ENCODE results near the gene SAA2. TPM values are rescaled to one million over a fixed set of nuclear protein-coding genes. Genes with fewer than 3 reads are reported as not detected.

SAA2 gene
- total RNA-seq, 1 experiment from 2014 or later: not detected

DNA sequence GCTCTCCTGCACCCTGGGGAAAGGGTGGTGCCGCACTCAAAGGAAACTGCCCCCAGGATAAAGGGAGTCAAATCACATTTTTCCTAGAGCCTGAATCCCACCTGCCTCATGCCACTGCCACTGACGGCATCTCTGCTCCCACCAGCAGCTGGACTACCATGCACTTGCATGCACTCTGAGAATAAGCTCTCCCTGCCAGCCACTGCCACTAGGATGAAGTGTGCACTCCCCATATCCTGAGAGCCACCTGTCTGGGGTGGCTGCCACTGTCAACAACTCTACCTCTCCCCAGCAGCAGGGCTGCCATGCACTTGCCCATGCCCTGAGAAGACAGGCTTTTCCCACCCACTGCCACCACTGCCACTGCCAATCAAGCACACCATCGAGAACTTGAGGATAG is 44.2 kb downstream of the SAA2 start:
- no peak overlapping the region for H2BK5ac ChIP-seq (ENCODE audit: insufficient read length, low read length)
- H3T11ph ChIP-seq (ENCODE audit: low read length): no peak overlapping the region
- no CpG with 5 or more reads among the region's 3 CpGs for WGBS (ENCODE audit: extremely low coverage, insufficient read length, low lambda C conversion rate)
- H3K9me3 Mint-ChIP-seq: peaks cover 0 to 4% of the 10 kb centered on the region in 2 experiments; a peak in 2 of 5 replicates
- H2BK15ac ChIP-seq (ENCODE audit: low read depth, low read length): no peak overlapping the region
- peaks cover 5% of the 10 kb centered on the region for H3K27me3 Mint-ChIP-seq (ENCODE audit: low read depth)
- no peak overlapping the region for H2BK12ac ChIP-seq (ENCODE audit: insufficient read length, low read depth, low read length)
- no peak for DNase-seq
- H3K4me1 Mint-ChIP-seq: peaks cover 0 to 3% of the 10 kb centered on the region in 2 experiments; a peak in 2 of 4 replicates
- H3K4me2 ChIP-seq (ENCODE audit: insufficient read depth, insufficient read length, low read length): no peak overlapping the region
- no peak overlapping the region for H3K9ac ChIP-seq (ENCODE audit: extremely low read depth, insufficient read length, low read length)
- H3K23me2 ChIP-seq (ENCODE audit: insufficient read length, low read depth, low read length, poor library complexity, severe bottlenecking): no peaks in the 10 kb centered on the region
- no peak overlapping the region for H2BK20ac ChIP-seq (ENCODE audit: low read depth, low read length, poor library complexity, severe bottlenecking)
- no peak overlapping the region for H2AK5ac ChIP-seq (ENCODE audit: insufficient read length, low read length)
- H2AFZ ChIP-seq (ENCODE audit: low read length): no peak overlapping the region
- no peak overlapping the region; the same call in 1 of the 2 replicates for H3K14ac ChIP-seq (ENCODE audit: insufficient read depth, low read length)
- no peaks in the 10 kb centered on the region for H3K79me1 ChIP-seq (ENCODE audit: insufficient read depth, low read depth, low read length, poor library complexity, severe bottlenecking)
- H4K8ac ChIP-seq (replicated peaks; ENCODE audit: insufficient read length, low read depth, low read length): no peak overlapping the region
- H3K56ac ChIP-seq (ENCODE audit: insufficient read length, low read depth, low read length): no peak overlapping the region
- H3K4ac ChIP-seq (ENCODE audit: low read depth, low read length): no peak overlapping the region
- no peak overlapping the region for H4K91ac ChIP-seq (ENCODE audit: insufficient read length, low read depth, low read length)
- H4K20me1 ChIP-seq (ENCODE audit: control insufficient read depth, insufficient read depth, insufficient read length): no peaks in the 10 kb centered on the region
- H3K18ac ChIP-seq (ENCODE audit: insufficient read length, low read depth, low read length): no peak overlapping the region
- no peak overlapping the region for H2BK120ac ChIP-seq (ENCODE audit: low read depth, low read length, poor library complexity, severe bottlenecking)
- no peak overlapping the region for H4K5ac ChIP-seq (ENCODE audit: insufficient read length, low read depth, low read length)
- H3K27ac ChIP-seq (ENCODE audit: insufficient read length, low read depth, low read length): no peak overlapping the region
- H3K27ac Mint-ChIP-seq: no peak overlapping the region
- H3K36me3 Mint-ChIP-seq (ENCODE audit: insufficient read depth in 1 of 3, low read depth in 3 of 3): no peaks in the 10 kb centered on the region
- no peak overlapping the region for H3K23ac ChIP-seq (ENCODE audit: insufficient read length, low read depth, low read length)
- no peaks in the 10 kb centered on the region for H3K4me1 ChIP-seq (ENCODE audit: insufficient read depth, low read length)
- no peaks in the 10 kb centered on the region for H3K27me3 ChIP-seq (ENCODE audit: insufficient read depth, low read length)
- TF ChIP-seq, protein P1, sequence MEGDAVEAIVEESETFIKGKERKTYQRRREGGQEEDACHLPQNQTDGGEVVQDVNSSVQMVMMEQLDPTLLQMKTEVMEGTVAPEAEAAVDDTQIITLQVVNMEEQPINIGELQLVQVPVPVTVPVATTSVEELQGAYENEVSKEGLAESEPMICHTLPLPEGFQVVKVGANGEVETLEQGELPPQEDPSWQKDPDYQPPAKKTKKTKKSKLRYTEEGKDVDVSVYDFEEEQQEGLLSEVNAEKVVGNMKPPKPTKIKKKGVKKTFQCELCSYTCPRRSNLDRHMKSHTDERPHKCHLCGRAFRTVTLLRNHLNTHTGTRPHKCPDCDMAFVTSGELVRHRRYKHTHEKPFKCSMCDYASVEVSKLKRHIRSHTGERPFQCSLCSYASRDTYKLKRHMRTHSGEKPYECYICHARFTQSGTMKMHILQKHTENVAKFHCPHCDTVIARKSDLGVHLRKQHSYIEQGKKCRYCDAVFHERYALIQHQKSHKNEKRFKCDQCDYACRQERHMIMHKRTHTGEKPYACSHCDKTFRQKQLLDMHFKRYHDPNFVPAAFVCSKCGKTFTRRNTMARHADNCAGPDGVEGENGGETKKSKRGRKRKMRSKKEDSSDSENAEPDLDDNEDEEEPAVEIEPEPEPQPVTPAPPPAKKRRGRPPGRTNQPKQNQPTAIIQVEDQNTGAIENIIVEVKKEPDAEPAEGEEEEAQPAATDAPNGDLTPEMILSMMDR (conservative IDR thresholded peaks at IDR 0.05): no peak
- H3K4me3 Mint-ChIP-seq: no peak overlapping the region
- H3K79me2 ChIP-seq (ENCODE audit: insufficient read depth, low read length): no peaks in the 10 kb centered on the region
- H3K9me3 ChIP-seq (ENCODE audit: control insufficient read depth, low read depth, low read length): no peaks in the 10 kb centered on the region

Data from H9 (cell line).